SH-SY5Y (cell line): Measurements from ENCODE around the gene KRT9.

Source experiments
- GATA2 ChIP-seq: IDR thresholded peaks from 2 replicates; pipeline ENCODE4 v1.6.1; 2011; ENCODE audit warnings: mild to moderate bottlenecking, low read depth, low read length
- GATA3 ChIP-seq: IDR thresholded peaks from 2 replicates; pipeline ENCODE4 v1.6.1; 2011; ENCODE audit warnings: low read depth, mild to moderate bottlenecking, low read length, moderate library complexity

KRT9 gene

GRCh38 chr17:41531993-41532392 is 39.9 kb downstream of the KRT9 start:
- TF ChIP-seq GATA2 (no peak), GATA3 (no peak)

- TF ChIP-seq GATA2 (peak; percentile 100), GATA3 (peak; percentile 100)
These were observed 41.5 kb downstream of the KRT9 start for GRCh38 chr17:41530062-41531048.

GRCh38 chr17:41529491-41529915 is 42.4 kb downstream of the KRT9 start:
- no peak for TF ChIP-seq GATA3
- no peak for TF ChIP-seq GATA2

GRCh38 chr17:41528959-41529353 is 42.9 kb downstream of the KRT9 start:
- TF ChIP-seq GATA3 = no peak
- no peak for TF ChIP-seq GATA2

- no peak for TF ChIP-seq GATA3
- no peak for TF ChIP-seq GATA2
These were observed 44.5 kb downstream of the KRT9 start for GRCh38 chr17:41527063-41528023.

GRCh38 chr17:41524261-41524660 is 47.6 kb downstream of the KRT9 start:
- TF ChIP-seq GATA2 (no peak), GATA3 (no peak)

GRCh38 chr17:41523787-41524186 is 48.1 kb downstream of the KRT9 start:
- peak; percentile 95; the same call in 1 of the 2 replicates for TF ChIP-seq GATA3
- peak; percentile 100 for TF ChIP-seq GATA2

- TF ChIP-seq GATA3 = no peak
- TF ChIP-seq GATA2 = no peak
These were observed 48.6 kb downstream of the KRT9 start for GRCh38 chr17:41523225-41523593.

GRCh38 chr17:41522301-41523224 is 49.3 kb downstream of the KRT9 start:
- TF ChIP-seq GATA3 = no peak
- no peak for TF ChIP-seq GATA2

- TF ChIP-seq GATA2 (no peak), GATA3 (no peak)
These were observed 50.1 kb downstream of the KRT9 start for GRCh38 chr17:41521574-41522261.

- TF ChIP-seq GATA3 = no peak
- peak; percentile 67 for TF ChIP-seq GATA2
These were observed 50.9 kb downstream of the KRT9 start for GRCh38 chr17:41520821-41521521.

- TF ChIP-seq GATA2 = no peak
- no peak for TF ChIP-seq GATA3
These were observed 52.2 kb downstream of the KRT9 start for GRCh38 chr17:41519501-41520224.
